ENCODE measurements around the gene AREL1.
A peak's percentile ranks its signal among the peaks of the same experiment; 100 is the strongest.
"Not testable (repeated sequence)": the region's sequence is repeated elsewhere in the genome, so short reads cannot be mapped to it uniquely, and the experiment has no call there.

Gene AREL1

GRCh38 chr14:74712499-74713394 lies at the start of gene AREL1, which contains the start of gene FCF1:
TSS of gene AREL1 (minus strand) at chr14:74713080. CDS start at chr14:74685615, 27,465 bp downstream.
TSS of gene FCF1 (plus strand) at chr14:74713144. CDS start at chr14:74713198, 54 bp downstream.
- H3K9ac ChIP-seq (ENCODE audit: low read depth, low read length), result peak within 1 kb of the TSS; percentile 94
- no peaks in the 10 kb centered on the region for H3K27me3 ChIP-seq (ENCODE audit: control insufficient read depth, insufficient read depth, low read length)
- H3K4me1 ChIP-seq (ENCODE audit: control insufficient read depth, insufficient read depth, low read length), result no peaks in the 10 kb centered on the region
- H3K4me3 ChIP-seq (ENCODE audit: low read depth, low read length), result peak within 1 kb of the TSS; percentile 99
- no peaks in the 10 kb centered on the region for H3K9me3 ChIP-seq (ENCODE audit: control insufficient read depth, insufficient read depth, low read length)
- peaks cover 5% of the 10 kb centered on the region for H3K36me3 ChIP-seq (ENCODE audit: control insufficient read depth, insufficient read depth, low read length)

GRCh38 chr14:74758505-74758904 lies 45.6 kb upstream of the AREL1 start:
- H3K4me1 ChIP-seq (ENCODE audit: control insufficient read depth, insufficient read depth, low read length); H3K27me3 ChIP-seq (ENCODE audit: control insufficient read depth, insufficient read depth, low read length): not testable (repeated sequence)

GRCh38 chr14:74756326-74756725 lies 43.4 kb upstream of the AREL1 start:
- no peaks in the 10 kb centered on the region for H3K27me3 ChIP-seq (ENCODE audit: control insufficient read depth, insufficient read depth, low read length)
- no peaks in the 10 kb centered on the region for H3K9me3 ChIP-seq (ENCODE audit: control insufficient read depth, insufficient read depth, low read length)
- H3K9ac ChIP-seq (ENCODE audit: low read depth, low read length), result no peak overlapping the region
- H3K4me3 ChIP-seq (ENCODE audit: low read depth, low read length), result no peak overlapping the region
- H3K36me3 ChIP-seq (ENCODE audit: control insufficient read depth, insufficient read depth, low read length), result no peaks in the 10 kb centered on the region
- no peaks in the 10 kb centered on the region for H3K4me1 ChIP-seq (ENCODE audit: control insufficient read depth, insufficient read depth, low read length)

More at GRCh38 chr14:74758505-74758904, 45.6 kb upstream of the AREL1 start:
- H3K9ac ChIP-seq (ENCODE audit: low read depth, low read length); H3K36me3 ChIP-seq (ENCODE audit: control insufficient read depth, insufficient read depth, low read length); H3K4me3 ChIP-seq (ENCODE audit: low read depth, low read length); H3K9me3 ChIP-seq (ENCODE audit: control insufficient read depth, insufficient read depth, low read length): not testable (repeated sequence)

GRCh38 chr14:74754899-74755298 lies 42.0 kb upstream of the AREL1 start:
- Histone ChIP-seq H3K4me1 (ENCODE audit: control insufficient read depth, insufficient read depth, low read length) (no peaks in the 10 kb centered on the region), H3K36me3 (ENCODE audit: control insufficient read depth, insufficient read depth, low read length) (no peaks in the 10 kb centered on the region), H3K4me3 (ENCODE audit: low read depth, low read length) (no peak overlapping the region), H3K27me3 (ENCODE audit: control insufficient read depth, insufficient read depth, low read length) (no peaks in the 10 kb centered on the region), H3K9ac (ENCODE audit: low read depth, low read length) (no peak overlapping the region), H3K9me3 (ENCODE audit: control insufficient read depth, insufficient read depth, low read length) (no peaks in the 10 kb centered on the region)

GRCh38 chr14:74754157-74754556 lies 41.3 kb upstream of the AREL1 start:
- Histone ChIP-seq H3K9me3 (ENCODE audit: control insufficient read depth, insufficient read depth, low read length) (no peaks in the 10 kb centered on the region), H3K4me1 (ENCODE audit: control insufficient read depth, insufficient read depth, low read length) (no peaks in the 10 kb centered on the region), H3K4me3 (ENCODE audit: low read depth, low read length) (no peak overlapping the region), H3K9ac (ENCODE audit: low read depth, low read length) (no peak overlapping the region), H3K27me3 (ENCODE audit: control insufficient read depth, insufficient read depth, low read length) (no peaks in the 10 kb centered on the region), H3K36me3 (ENCODE audit: control insufficient read depth, insufficient read depth, low read length) (no peaks in the 10 kb centered on the region)

- Histone ChIP-seq H3K36me3 (ENCODE audit: control insufficient read depth, insufficient read depth, low read length) (no peaks in the 10 kb centered on the region), H3K4me3 (ENCODE audit: low read depth, low read length) (no peak overlapping the region), H3K4me1 (ENCODE audit: control insufficient read depth, insufficient read depth, low read length) (no peaks in the 10 kb centered on the region)
Observed at GRCh38 chr14:74747237-74747636, 34.4 kb upstream of the AREL1 start.

GRCh38 chr14:74739293-74740030 lies 26.6 kb upstream of the AREL1 start:
- Histone ChIP-seq H3K4me1 (ENCODE audit: control insufficient read depth, insufficient read depth, low read length) (no peaks in the 10 kb centered on the region), H3K27me3 (ENCODE audit: control insufficient read depth, insufficient read depth, low read length) (no peaks in the 10 kb centered on the region), H3K4me3 (ENCODE audit: low read depth, low read length) (no peak overlapping the region), H3K36me3 (ENCODE audit: control insufficient read depth, insufficient read depth, low read length) (no peaks in the 10 kb centered on the region), H3K9me3 (ENCODE audit: control insufficient read depth, insufficient read depth, low read length) (no peaks in the 10 kb centered on the region), H3K9ac (ENCODE audit: low read depth, low read length) (no peak overlapping the region)

More at GRCh38 chr14:74747237-74747636, 34.4 kb upstream of the AREL1 start:
- no peak overlapping the region for H3K9ac ChIP-seq (ENCODE audit: low read depth, low read length)
- no peaks in the 10 kb centered on the region for H3K27me3 ChIP-seq (ENCODE audit: control insufficient read depth, insufficient read depth, low read length)
- H3K9me3 ChIP-seq (ENCODE audit: control insufficient read depth, insufficient read depth, low read length), result no peaks in the 10 kb centered on the region

GRCh38 chr14:74737753-74738325 lies 25.0 kb upstream of the AREL1 start:
- Histone ChIP-seq H3K4me3 (ENCODE audit: low read depth, low read length) (no peak overlapping the region), H3K9ac (ENCODE audit: low read depth, low read length) (no peak overlapping the region), H3K9me3 (ENCODE audit: control insufficient read depth, insufficient read depth, low read length) (no peaks in the 10 kb centered on the region), H3K4me1 (ENCODE audit: control insufficient read depth, insufficient read depth, low read length) (no peaks in the 10 kb centered on the region), H3K36me3 (ENCODE audit: control insufficient read depth, insufficient read depth, low read length) (peaks cover 5% of the 10 kb centered on the region), H3K27me3 (ENCODE audit: control insufficient read depth, insufficient read depth, low read length) (no peaks in the 10 kb centered on the region)

GRCh38 chr14:74735125-74735524 lies 22.2 kb upstream of the AREL1 start:
- no peaks in the 10 kb centered on the region for H3K27me3 ChIP-seq (ENCODE audit: control insufficient read depth, insufficient read depth, low read length)
- no peak overlapping the region for H3K4me3 ChIP-seq (ENCODE audit: low read depth, low read length)
- H3K4me1 ChIP-seq (ENCODE audit: control insufficient read depth, insufficient read depth, low read length), result no peaks in the 10 kb centered on the region
- no peak overlapping the region for H3K9ac ChIP-seq (ENCODE audit: low read depth, low read length)
- H3K9me3 ChIP-seq (ENCODE audit: control insufficient read depth, insufficient read depth, low read length), result no peaks in the 10 kb centered on the region
- H3K36me3 ChIP-seq (ENCODE audit: control insufficient read depth, insufficient read depth, low read length), result peaks cover 5% of the 10 kb centered on the region

- H3K36me3 ChIP-seq (ENCODE audit: control insufficient read depth, insufficient read depth, low read length), result peaks cover 5% of the 10 kb centered on the region
- no peak overlapping the region for H3K9ac ChIP-seq (ENCODE audit: low read depth, low read length)
- H3K27me3 ChIP-seq (ENCODE audit: control insufficient read depth, insufficient read depth, low read length), result no peaks in the 10 kb centered on the region
- H3K4me3 ChIP-seq (ENCODE audit: low read depth, low read length), result no peak overlapping the region
- H3K4me1 ChIP-seq (ENCODE audit: control insufficient read depth, insufficient read depth, low read length), result no peaks in the 10 kb centered on the region
- H3K9me3 ChIP-seq (ENCODE audit: control insufficient read depth, insufficient read depth, low read length), result no peaks in the 10 kb centered on the region
Observed at GRCh38 chr14:74733221-74733620, 20.3 kb upstream of the AREL1 start.

GRCh38 chr14:74732387-74732786 lies 19.5 kb upstream of the AREL1 start:
- H3K36me3 ChIP-seq (ENCODE audit: control insufficient read depth, insufficient read depth, low read length), result peaks cover 5% of the 10 kb centered on the region
- no peaks in the 10 kb centered on the region for H3K27me3 ChIP-seq (ENCODE audit: control insufficient read depth, insufficient read depth, low read length)
- no peaks in the 10 kb centered on the region for H3K4me1 ChIP-seq (ENCODE audit: control insufficient read depth, insufficient read depth, low read length)
- no peak overlapping the region for H3K4me3 ChIP-seq (ENCODE audit: low read depth, low read length)
- no peak overlapping the region for H3K9ac ChIP-seq (ENCODE audit: low read depth, low read length)
- H3K9me3 ChIP-seq (ENCODE audit: control insufficient read depth, insufficient read depth, low read length), result no peaks in the 10 kb centered on the region
